Peyer's patch (tissue), 4 donors: ENCODE results near the gene PHETA1.

ENCODE experiments used
- CTCF ChIP-seq, 6 experiments: fragments of 450-650 bp in 4 of 6; fragments of 200-600 bp in 2 of 6; sonication (generic) in 1 of 6; IDR thresholded peaks; one replicate each; pipeline ENCODE4 v1.5.1; 2017 to 2019; ENCODE audit warnings: antibody characterized with exemption in 6 of 6, mild to moderate bottlenecking in 3 of 6, moderate library complexity in 1 of 6
- POLR2A ChIP-seq, 2 donors: fragments of 450-650 bp; IDR thresholded peaks; one replicate each; pipeline ENCODE4 v1.5.1; 2017; ENCODE audit warnings: antibody characterized with exemption in 2 of 2, mild to moderate bottlenecking in 2 of 2, moderate library complexity in 2 of 2

- no peak for TF ChIP-seq POLR2A (IDR thresholded peaks at IDR 0.05)
- no peak for TF ChIP-seq CTCF (IDR thresholded peaks at IDR 0.05)
Observed at GRCh38 chr12:111377440-111377839, 8.5 kb upstream of the PHETA1 start.
